Measurements from ENCODE around the gene GYG1.
A peak's percentile ranks its signal among the peaks of the same experiment; 100 is the strongest.
"Not testable (repeated sequence)": the region's sequence is repeated elsewhere in the genome, so short reads cannot be mapped to it uniquely, and the experiment has no call there.

GYG1 gene

DNA sequence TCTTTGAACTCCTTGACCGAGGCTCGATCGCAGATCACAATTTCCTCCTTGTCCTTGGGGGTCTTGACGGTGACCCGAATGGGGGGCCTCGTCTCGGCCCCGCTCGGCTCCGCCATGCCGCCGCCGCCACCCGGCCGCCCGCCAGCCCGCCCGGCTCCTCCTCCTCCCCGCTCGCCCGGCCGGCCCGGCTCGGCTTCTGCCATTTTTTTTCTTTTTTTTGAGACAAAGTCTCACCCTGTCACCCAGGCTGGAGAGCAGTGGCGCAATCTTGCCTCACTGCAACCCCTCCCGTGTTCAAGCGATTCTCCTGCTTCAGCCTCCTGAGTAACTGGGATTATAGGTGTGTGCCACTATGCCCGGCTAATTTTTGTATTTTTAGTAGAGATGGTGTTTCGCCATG lies 3.8 kb upstream of the GYG1 start:
- not testable (repeated sequence) for DNase-seq (ENCODE audit: low spot score)

DNA sequence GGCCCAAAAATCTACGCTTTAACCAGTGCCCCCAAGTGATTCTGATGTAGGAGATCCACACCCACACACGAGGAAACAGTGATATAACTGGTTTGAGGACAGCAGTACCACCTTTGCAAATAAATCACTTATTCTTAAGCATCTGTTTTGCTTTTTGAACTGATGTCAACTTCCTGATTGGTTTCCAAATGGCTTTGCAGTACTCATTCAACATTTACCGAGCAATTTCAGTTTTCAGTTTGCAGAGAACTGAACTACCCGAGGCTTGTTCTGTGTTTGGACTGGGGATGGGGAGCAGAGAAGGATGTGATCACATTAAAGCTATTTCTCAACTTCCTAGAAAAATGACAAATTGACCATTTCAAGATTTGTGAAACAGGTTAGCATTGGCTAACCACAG lies 1.1 kb upstream of the GYG1 start:
- no peak for DNase-seq (ENCODE audit: low spot score)

DNA sequence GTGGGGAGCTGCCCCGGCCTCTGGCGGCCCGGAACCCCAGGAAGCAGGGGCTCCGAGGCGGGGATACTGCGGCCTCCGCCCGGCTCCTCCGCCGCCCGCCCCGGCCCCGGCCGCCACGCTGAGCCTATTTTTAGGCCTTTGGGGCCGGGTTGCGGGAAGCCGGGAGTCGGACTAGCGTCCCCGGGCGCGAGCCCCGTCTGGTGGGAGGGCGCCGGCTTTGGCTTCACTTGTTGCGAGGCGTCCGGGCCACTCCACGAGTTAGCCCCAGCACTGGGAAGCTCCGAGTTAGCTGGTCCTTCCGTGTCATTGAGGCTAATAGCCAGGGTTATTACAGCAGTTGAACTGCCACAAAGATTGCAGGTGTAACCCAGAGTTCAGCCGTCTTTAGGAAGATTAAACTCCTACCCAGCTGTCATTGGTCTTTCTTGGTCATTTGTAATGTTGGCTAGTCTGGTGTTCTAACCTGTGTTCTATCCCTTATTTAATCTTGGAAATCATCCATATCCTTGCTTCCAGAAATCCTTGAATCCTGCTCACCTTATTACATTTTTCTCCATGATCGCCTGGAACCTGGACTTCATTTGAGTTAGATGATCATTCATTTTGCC lies 791 bp downstream of the GYG1 start:
- DNase-seq (ENCODE audit: low spot score), result peak; percentile 38

DNA sequence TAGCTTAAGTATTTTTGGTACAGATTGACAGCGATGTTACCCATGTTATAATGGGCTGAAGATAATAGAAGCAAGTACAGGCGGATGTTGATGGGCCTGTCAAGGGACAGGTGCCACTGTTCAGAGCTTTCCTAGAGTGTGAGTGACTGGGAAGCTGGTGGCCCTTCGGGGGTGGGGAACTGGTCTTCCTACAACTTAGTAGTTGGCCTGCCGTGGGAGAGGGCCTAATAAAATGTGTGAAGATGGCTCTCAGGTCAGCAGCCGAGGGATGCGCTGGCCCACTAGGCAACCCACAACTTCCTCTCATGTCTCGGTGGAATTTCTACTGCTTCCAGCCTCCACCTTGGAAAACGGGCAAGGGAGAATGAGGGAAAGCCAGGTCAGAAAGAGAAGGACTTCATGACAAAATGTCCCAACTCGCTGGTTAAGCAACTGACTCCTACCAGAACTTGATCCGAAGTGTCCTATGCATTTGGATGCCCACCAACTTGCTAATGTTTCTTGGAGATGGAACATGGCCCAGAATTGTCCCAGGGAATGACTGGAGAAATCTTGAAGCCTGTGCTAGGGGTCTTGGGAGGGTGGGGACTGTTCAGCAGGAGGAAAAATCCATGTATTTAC lies 1.4 kb downstream of the GYG1 start:
- no peak for DNase-seq (ENCODE audit: low spot score)

DNA sequence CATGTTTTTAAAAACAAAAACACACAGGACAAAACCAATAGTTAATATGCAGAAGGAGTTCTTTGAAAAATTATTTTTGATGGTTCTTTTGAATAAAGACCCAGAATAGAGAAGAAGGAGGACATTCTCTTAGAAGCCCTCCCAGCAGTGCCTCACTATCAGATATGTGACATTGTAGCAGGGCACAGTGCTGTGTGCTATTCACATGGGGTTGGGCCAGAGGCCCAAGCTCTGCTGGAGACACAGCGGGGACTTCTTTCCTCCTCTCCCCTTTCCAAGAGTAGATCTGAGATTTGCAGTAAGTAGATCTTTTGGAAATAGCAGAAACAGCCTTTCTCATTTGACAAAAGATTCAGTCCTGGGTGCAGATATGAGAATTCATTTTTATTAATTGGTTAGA lies 6.3 kb downstream of the GYG1 start:
- no peak for DNase-seq (ENCODE audit: low spot score)

DNA sequence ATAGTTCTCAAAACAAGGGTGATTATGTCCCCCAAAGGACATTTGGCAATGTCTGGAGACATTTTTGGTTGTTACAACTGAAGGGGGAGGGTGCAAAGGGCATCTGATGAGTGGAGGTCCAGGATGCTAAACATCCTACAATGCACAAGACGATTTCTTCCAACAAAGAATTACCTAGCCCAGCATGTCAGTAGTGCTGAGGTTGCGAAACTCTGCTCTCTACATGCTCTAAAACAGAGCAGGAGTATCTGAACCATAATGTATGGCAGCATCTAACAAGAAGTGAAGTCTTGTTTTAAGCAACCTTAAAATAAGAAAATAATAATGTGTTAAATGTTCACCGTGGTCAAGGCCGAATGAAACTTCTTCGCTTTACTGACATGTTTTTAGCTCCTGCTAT lies 7.0 kb downstream of the GYG1 start:
- DNase-seq (ENCODE audit: low spot score), result no peak

DNA sequence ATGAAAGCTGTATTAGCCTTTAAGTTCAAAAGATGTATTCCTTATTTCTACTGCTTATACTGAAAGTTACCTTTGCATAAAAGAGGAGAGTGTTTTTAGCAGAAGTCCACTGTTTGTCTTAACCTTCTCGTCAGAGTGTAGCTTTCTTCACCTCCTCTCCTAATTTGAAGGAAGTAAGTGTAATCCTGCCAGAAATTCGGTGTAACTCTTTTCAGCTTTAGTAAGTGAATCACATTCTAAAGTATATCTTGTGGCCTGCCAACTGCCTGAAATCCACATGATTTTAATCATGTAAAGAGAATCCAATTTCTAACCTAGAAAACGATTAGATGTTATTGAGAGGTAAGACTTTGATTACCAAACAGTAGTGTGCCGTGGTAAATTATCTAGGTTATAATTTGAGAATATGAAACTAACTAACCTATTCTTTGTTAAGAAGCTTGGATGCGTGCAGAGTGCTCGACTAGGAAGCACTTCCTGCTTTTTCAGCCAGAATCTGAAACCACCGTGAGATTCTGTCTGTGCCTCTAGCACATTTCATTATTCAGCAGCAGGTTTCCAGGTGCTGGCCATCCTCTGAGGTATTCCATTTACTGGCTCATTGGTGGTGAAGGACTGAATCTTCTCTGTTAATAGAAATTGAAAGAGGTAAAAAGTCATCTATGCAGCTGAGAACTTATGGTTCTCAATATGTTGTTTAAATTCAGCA lies 7.5 kb downstream of the GYG1 start:
- DNase-seq (ENCODE audit: low spot score), result no peak

DNA sequence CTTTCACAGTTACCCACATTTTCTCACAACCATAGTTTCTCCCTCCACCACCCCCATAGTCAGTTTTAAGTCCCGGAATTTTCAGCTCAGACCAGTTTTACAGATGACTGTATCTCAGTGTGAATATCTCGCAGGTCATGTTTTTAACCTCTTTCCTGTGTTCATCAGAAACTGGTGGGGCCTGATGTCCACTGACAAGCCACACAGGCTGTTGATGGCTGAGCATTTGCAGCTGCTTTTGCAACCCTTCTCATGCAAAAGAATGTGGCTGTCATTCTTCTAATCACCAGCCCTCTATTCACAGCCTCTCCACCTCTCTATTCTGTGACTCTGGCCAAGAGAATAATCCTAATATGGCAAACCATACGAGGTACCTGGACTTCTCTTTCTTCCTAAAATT lies 8.5 kb downstream of the GYG1 start:
- peak; percentile 31 for DNase-seq (ENCODE audit: low spot score)

DNA sequence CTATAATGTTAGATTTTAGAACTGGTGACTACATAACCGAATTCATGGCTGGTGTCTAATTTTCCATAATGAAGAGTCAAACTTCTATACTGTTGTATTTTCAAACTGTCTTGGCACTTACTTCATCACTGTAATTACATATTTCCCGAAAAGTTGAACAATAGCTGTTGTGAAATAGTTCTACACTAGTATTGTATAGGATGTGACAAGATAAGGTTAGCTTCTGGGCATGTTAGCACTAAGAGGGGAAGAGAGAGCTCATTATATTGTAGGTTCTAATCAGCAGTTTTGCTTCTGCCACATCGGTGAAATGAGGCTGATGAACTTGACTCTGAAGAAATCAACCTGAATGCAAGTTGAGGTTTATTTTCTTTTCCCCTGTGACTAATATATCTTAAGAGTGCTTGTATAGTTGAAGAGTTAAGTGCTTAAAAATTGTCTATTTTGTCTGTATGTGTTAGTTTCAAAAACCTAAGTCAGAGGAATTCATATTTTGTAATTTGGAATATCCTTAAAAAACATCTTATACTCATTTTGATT lies 8.9 kb downstream of the GYG1 start:
- no peak for DNase-seq (ENCODE audit: low spot score)

DNA sequence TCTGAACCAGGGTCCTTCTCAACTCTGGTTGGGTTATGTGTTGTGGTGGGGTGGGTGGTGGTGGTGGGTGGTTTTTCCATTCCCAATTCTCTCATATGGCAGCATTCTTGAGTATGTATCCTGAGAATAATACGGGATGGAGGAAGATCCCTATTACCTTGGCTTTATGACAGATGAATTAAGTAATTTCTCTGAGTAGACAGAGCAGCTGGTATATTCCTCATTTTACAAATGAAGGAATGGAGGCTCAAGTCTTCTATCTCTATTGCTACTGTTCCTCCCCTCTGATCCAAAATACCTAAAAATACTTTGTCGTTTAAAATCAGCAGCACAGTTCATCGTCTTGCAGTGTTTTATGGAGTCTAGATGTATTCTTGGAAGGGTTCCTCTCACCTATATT lies 10.4 kb downstream of the GYG1 start:
- DNase-seq (ENCODE audit: low spot score), result no peak

DNA sequence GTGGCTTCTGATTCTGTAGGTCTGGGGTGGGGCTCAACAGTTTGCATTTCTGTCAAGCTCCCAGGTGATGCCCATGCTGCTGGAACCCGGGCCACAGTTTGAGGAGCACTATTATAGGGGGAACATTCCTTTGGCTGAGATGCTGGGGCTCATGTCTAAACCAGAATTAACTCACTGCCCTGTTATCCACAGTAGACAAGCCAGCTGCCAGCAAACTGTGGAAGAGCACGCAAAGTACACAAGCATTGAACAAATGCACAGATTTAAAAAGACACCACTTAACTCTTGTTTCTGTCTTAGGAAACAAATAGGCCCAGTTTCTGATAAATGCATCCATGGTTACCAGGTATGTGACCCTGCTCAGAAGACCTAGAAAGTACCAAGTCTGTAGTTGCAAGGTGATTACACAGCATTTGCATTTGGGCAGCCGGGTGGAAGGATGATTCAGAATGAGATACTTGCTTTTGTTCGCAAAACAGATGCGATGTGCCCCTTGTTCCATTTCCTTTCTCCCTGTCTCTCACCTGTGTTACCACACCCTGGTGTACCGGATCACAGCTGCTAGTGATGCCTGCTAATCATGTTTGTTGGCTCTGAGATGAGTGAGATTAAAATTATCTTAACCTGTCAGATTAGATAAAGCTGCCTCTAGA lies 12.4 kb downstream of the GYG1 start:
- DNase-seq (ENCODE audit: low spot score), result no peak

DNA sequence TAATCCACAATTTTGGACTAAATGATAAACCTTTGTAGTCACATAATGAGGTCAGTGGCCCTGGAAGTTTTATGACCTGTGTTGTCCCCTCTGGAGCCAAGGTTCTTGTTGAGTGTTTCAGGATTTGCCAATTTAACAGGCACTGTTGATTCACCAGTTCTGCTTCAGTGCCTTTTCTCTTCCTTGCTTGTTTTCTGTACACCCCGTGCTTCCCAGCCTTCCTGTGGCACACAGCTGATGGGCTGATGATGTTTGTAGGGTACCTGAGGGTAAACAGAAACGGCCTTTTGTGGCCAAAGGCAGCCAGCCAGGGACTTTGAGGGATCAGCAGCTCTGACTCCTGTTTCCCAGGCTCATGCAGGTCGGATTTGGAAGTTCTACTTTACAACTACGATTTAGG lies 13.3 kb downstream of the GYG1 start:
- no peak for DNase-seq (ENCODE audit: low spot score)

DNA sequence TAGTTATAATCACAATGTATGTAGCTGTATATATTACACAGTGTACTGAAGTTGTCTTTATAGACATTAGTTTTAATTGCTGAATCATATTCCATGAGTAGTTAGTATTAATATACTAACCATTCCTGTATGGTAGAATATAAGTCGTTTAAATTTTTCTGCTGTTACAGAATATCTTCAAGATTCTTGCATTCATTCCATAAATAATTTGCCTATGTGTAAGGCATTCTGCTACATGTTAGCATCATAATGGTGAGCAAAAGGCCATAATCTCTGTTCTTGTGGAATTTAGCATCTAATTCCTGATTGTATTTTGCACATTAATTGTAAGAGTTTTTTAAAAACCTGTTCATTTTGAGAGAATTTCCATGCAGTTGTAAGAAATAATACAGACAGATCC lies 14.1 kb downstream of the GYG1 start:
- no peak for DNase-seq (ENCODE audit: low spot score)

DNA sequence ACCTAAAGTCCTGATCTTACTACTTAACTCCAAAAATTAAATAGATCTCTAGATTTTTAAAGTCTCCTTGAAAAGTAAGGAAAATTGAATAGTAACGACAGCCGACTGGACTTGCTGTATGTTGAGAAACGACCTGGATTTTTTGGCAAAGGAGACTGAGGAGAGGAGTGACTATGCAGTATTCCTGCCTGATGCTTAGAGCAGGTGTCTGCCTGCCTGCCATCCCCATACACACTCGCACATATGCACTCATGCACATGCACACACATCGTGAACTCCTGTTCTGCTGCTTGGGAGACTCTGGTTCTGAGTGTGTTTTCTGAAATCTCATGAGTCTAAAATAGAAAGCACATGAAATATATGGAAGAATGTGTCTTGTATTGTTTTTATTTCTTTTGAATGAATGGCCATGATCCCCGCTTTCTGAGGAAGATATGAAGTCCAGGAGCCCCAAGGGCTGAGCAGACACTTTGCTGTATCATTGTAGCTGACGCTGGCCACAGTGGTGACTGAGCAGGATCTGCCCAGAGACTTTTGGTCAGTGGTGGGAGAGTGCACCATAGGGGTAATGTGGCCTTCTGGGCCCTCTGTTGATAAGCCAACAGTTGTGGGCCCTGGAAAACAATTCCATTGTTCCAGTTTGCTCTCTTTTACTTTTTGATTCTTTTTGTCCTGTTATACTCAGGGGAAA lies 16.4 kb downstream of the GYG1 start:
- no peak for DNase-seq (ENCODE audit: low spot score)

DNA sequence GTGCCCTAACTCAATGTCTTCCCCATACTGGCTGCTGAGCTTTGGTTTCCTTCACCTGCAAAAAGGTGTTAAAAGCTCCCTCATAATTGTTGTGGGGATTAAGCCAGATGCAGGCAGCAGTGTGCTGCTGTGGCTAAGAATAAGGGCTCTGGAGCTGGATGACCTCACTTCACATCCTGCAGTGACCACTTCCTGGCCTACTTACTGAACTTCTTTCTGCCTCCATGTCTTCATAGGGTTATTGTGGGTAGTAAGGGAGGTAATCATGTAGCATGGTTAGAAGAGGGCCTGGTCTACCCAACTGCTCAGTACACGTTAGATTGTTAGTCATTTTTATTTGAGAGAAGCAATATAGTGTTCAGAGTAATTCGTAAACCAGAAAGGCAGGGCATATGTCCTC lies 18.4 kb downstream of the GYG1 start:
- DNase-seq (ENCODE audit: low spot score), result no peak

DNA sequence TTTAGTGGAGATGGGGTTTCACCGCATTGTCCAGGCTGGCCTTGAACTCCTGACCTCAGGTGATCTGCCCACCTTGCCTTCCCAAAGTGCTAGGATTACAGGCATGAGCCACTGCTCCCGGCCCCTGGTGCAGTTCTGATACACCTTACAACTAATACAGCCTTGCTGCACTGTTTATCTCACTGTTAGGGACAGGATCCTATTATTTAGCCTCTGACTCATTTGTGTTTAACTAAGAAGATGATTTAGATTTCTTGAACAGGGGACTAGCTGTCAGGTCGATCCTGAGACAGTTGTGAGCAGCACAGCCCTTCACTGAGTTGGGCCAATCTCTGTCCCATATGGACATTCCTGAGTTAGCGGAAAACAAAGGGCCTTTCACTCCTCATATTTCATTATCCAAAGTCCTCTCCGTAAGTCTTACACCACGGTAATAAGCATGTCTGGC lies 19.2 kb downstream of the GYG1 start:
- no peak for DNase-seq (ENCODE audit: low spot score)

DNA sequence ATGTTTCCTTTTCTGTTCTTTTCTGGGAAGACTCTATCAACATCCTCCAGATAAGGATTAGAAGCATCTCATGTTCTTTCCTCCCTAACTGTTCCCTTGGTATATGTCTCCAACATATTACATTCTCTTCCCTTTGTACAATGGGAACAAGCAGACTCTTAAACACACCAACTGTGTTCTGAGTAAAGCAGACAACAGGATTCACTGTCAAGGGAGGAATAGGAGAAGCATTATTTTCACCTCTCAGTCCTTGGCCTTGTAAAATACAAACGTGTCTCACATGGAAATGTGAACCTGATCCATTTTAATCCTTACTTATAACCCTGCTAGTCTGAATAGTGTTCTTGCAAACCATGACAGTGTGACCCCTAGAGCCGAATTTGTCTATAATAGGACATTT lies 19.6 kb downstream of the GYG1 start:
- DNase-seq (ENCODE audit: low spot score), result no peak

DNA sequence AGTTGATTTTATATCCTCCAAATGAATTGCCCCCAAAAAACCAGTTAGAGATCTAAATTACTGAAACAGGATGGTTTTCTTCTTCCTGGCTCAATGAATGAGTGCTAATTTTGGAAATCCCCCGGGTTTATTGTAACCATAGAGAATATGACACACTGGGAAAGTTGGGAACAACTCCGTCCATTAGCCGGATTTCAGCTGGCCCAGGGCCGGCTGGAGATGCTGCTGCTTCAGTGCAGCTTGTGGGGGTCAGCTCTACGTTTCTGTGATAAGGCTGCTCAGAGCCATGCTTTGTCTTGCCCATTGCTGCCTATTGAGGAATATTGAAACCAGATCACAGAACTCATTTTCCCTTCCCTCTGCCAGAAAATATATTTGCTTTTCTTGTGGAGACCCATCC lies 20.3 kb downstream of the GYG1 start:
- DNase-seq (ENCODE audit: low spot score), result no peak

DNA sequence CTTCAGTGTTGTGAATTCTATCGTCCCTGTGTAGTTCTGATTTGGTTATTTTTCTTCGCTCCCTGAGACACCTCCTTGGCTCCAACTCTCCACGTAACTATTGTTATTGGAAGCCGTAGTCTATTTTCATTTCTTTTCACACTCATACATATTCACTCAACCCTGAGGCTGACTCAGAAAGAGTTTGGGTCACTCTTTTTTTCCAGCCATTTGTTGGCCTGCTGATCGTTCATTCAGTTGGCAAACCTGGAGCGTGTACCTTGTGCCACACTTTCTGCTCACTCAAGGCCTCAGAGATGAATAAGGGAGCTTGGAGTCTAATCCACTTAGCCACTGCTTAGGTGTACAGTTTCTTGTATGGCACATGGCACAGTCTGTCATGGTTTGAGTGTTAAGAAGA lies 22.4 kb downstream of the GYG1 start:
- DNase-seq (ENCODE audit: low spot score), result no peak

DNA sequence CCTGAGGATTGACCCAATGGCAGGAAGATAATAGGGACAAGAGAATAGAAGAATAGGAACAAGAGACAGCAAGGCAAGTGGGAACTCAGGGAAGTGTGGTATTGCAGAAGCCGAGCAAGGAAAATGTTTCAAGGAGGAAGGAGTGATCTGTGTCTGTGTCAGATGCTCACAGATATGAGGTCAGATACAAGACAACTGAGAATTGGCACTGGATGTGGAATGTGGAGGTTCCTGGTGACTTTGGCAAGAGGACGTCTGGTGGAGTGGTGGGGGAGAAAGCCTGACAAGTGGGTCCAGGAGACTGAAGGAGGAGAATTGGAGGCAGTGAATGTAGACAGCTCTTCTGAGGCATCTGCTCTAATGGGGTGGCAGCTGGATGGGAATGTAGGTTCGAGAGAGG lies 24.1 kb downstream of the GYG1 start:
- no peak for DNase-seq (ENCODE audit: low spot score)

DNA sequence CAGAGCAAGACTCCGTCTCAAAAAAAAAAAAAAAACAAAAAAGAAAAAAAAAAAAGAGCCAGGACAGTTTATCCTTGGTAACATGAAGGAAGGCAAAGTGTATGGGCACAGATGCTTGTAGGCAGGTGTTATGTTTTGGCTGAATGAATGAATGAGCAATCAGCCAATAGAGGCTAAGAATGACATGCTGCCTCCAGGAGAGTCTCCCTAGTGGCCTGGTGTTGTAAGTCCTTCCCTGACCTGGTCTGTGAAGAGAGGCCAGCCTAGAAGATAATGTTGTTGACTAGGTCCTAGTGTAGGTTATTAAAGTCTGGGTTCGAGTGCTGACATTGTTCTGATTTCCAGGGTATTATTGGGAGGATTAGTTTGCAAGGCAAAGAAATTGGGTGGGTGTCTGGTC lies 24.9 kb downstream of the GYG1 start:
- no peak for DNase-seq (ENCODE audit: low spot score)

Measured in hepatic stellate cell (primary cell).